ENCODE data around the gene NEU3.

GRCh38 chr11:74950374-74950969 lies 38.3 kb upstream of the NEU3 start:
- TF ChIP-seq, protein P1, sequence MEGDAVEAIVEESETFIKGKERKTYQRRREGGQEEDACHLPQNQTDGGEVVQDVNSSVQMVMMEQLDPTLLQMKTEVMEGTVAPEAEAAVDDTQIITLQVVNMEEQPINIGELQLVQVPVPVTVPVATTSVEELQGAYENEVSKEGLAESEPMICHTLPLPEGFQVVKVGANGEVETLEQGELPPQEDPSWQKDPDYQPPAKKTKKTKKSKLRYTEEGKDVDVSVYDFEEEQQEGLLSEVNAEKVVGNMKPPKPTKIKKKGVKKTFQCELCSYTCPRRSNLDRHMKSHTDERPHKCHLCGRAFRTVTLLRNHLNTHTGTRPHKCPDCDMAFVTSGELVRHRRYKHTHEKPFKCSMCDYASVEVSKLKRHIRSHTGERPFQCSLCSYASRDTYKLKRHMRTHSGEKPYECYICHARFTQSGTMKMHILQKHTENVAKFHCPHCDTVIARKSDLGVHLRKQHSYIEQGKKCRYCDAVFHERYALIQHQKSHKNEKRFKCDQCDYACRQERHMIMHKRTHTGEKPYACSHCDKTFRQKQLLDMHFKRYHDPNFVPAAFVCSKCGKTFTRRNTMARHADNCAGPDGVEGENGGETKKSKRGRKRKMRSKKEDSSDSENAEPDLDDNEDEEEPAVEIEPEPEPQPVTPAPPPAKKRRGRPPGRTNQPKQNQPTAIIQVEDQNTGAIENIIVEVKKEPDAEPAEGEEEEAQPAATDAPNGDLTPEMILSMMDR (IDR thresholded peaks at IDR 0.05) = no peak
- TF ChIP-seq POLR2AphosphoS5 (IDR thresholded peaks at IDR 0.05; ENCODE audit: insufficient read depth in 1 of 2, low read depth in 1 of 2) (no peak), POLR2A (IDR thresholded peaks at IDR 0.05) (no peak)

Measured in vagina (tissue), 2 donors.